H9 (cell line): ENCODE measurements around the gene TMEM87A. TPM values are rescaled to one million over a fixed set of nuclear protein-coding genes. Genes with fewer than 3 reads are reported as not detected.

Experiments used
- DNase-seq: peaks from one replicate; pipeline ENCODE4 v3.0.0-alpha.2; 2017
- H2AFZ ChIP-seq: one replicate; pipeline ENCODE4 v1.6.1; 2013; ENCODE audit warnings: mild to moderate bottlenecking, low read length, control low read depth, moderate library complexity
- H2AK5ac ChIP-seq: 2 replicates; pipeline ENCODE4 v1.6.1; 2013; ENCODE audit warnings: low read length, control low read depth, mixed read lengths; ENCODE audit not compliant: insufficient read length
- H2BK120ac ChIP-seq: one replicate; pipeline ENCODE4 v1.6.1; 2013; ENCODE audit warnings: low read depth, mild to moderate bottlenecking, low read length, control low read depth, inconsistent platforms; ENCODE audit not compliant: poor library complexity, severe bottlenecking
- H2BK12ac ChIP-seq: 2 replicates; pipeline ENCODE4 v1.6.1; 2013; ENCODE audit warnings: low read length, control low read depth, mixed read lengths, low read depth; ENCODE audit not compliant: insufficient read length
- H2BK15ac ChIP-seq: 2 replicates; pipeline ENCODE4 v1.6.1; 2013; ENCODE audit warnings: low read depth, low read length, control low read depth
- H2BK20ac ChIP-seq: one replicate; pipeline ENCODE4 v1.6.1; 2013; ENCODE audit warnings: low read depth, mild to moderate bottlenecking, low read length, control low read depth, inconsistent platforms; ENCODE audit not compliant: poor library complexity, severe bottlenecking
- H2BK5ac ChIP-seq: 2 replicates; pipeline ENCODE4 v1.6.1; 2013; ENCODE audit warnings: low read length, control low read depth, mixed read lengths; ENCODE audit not compliant: insufficient read length
- H3K14ac ChIP-seq: 2 replicates; pipeline ENCODE4 v1.6.1; 2013; ENCODE audit warnings: low read length, control low read depth; ENCODE audit not compliant: insufficient read depth
- H3K18ac ChIP-seq: 2 replicates; pipeline ENCODE4 v1.6.1; 2013; ENCODE audit warnings: low read depth, mild to moderate bottlenecking, mixed read lengths, low read length, control low read depth; ENCODE audit not compliant: insufficient read length
- H3K23ac ChIP-seq: 2 replicates; pipeline ENCODE4 v1.6.1; 2013; ENCODE audit warnings: low read length, control low read depth, mixed read lengths, low read depth; ENCODE audit not compliant: insufficient read length
- H3K23me2 ChIP-seq: 2 replicates; pipeline ENCODE4 v1.6.1; 2013; ENCODE audit warnings: low read depth, mild to moderate bottlenecking, mixed read lengths, low read length, control low read depth; ENCODE audit not compliant: insufficient read length, poor library complexity, severe bottlenecking
- H3K27ac ChIP-seq: 2 replicates; pipeline ENCODE4 v1.5.1; 2013; ENCODE audit warnings: low read length, control low read depth, mixed read lengths, low read depth; ENCODE audit not compliant: insufficient read length
- H3K27me3 ChIP-seq: 2 replicates; pipeline ENCODE4 v1.6.1; 2013; ENCODE audit warnings: low read length, control low read depth, inconsistent platforms; ENCODE audit not compliant: insufficient read depth
- H3K4ac ChIP-seq: 2 replicates; pipeline ENCODE4 v1.6.1; 2013; ENCODE audit warnings: low read depth, mild to moderate bottlenecking, control low read depth, inconsistent platforms, low read length, moderate library complexity
- H3K4me1 ChIP-seq: 2 replicates; pipeline ENCODE4 v1.6.1; 2013; ENCODE audit warnings: low read length, control low read depth, inconsistent platforms; ENCODE audit not compliant: insufficient read depth
- H3K4me2 ChIP-seq: 2 replicates; pipeline ENCODE4 v1.6.1; 2013; ENCODE audit warnings: low read length, control low read depth, mixed read lengths; ENCODE audit not compliant: insufficient read length, insufficient read depth
- H3K56ac ChIP-seq: 2 replicates; pipeline ENCODE4 v1.6.1; 2013; ENCODE audit warnings: low read depth, mild to moderate bottlenecking, mixed read lengths, low read length, control low read depth; ENCODE audit not compliant: insufficient read length
- H3K79me1 ChIP-seq: 2 replicates; pipeline ENCODE4 v1.6.1; 2013; ENCODE audit warnings: low read depth, mild to moderate bottlenecking, moderate library complexity, low read length, control low read depth, inconsistent platforms; ENCODE audit not compliant: insufficient read depth, poor library complexity, severe bottlenecking
- H3K79me2 ChIP-seq: 2 replicates; pipeline ENCODE4 v1.6.1; 2013; ENCODE audit warnings: low read length, control low read depth, inconsistent platforms; ENCODE audit not compliant: insufficient read depth
- H3K9ac ChIP-seq: 2 replicates; pipeline ENCODE4 v1.6.1; 2013; ENCODE audit warnings: low read length, control low read depth, mixed read lengths; ENCODE audit not compliant: insufficient read length; ENCODE audit errors: extremely low read depth
- H3K9me3 ChIP-seq: one replicate; pipeline ENCODE4 v1.6.1; 2013; ENCODE audit warnings: low read depth, low read length, inconsistent platforms; ENCODE audit not compliant: control insufficient read depth
- H3T11ph ChIP-seq: one replicate; pipeline ENCODE4 v1.6.1; 2013; ENCODE audit warnings: mild to moderate bottlenecking, low read length, control low read depth, inconsistent platforms
- H4K20me1 ChIP-seq: one replicate; pipeline ENCODE4 v1.6.1; 2013; ENCODE audit not compliant: control insufficient read depth, insufficient read length, insufficient read depth
- H4K5ac ChIP-seq: 2 replicates; pipeline ENCODE4 v1.6.1; 2013; ENCODE audit warnings: low read depth, mild to moderate bottlenecking, mixed read lengths, low read length, control low read depth; ENCODE audit not compliant: insufficient read length
- H4K8ac ChIP-seq: replicated peaks from 2 replicates; pipeline ENCODE4 v1.6.1; 2013; ENCODE audit warnings: low read length, control low read depth, mixed read lengths, low read depth; ENCODE audit not compliant: insufficient read length
- H4K91ac ChIP-seq: 2 replicates; pipeline ENCODE4 v1.6.1; 2013; ENCODE audit warnings: low read depth, mild to moderate bottlenecking, moderate library complexity, mixed read lengths, low read length, control low read depth; ENCODE audit not compliant: insufficient read length
- H3K27ac Mint-ChIP-seq, 3 experiments: 2 replicates in 2 of 3; 3 replicates in 1 of 3; pipeline ENCODE4 v1.8.0; 2020 to 2021; ENCODE audit warnings: mixed read lengths in 3 of 3, mild to moderate bottlenecking in 1 of 3, moderate library complexity in 1 of 3
- H3K27me3 Mint-ChIP-seq: 2 replicates; pipeline ENCODE4 v1.8.0; 2021; ENCODE audit warnings: low read depth, mild to moderate bottlenecking, moderate library complexity, mixed read lengths
- H3K36me3 Mint-ChIP-seq, 3 experiments: 2 replicates in 2 of 3; 3 replicates in 1 of 3; pipeline ENCODE4 v1.8.0; 2020 to 2021; ENCODE audit warnings: low read depth in 3 of 3, mixed read lengths in 3 of 3; ENCODE audit not compliant: insufficient read depth in 1 of 3
- H3K4me1 Mint-ChIP-seq, 2 experiments: 2 replicates each; pipeline ENCODE4 v1.8.0; 2020; ENCODE audit warnings: mixed read lengths in 2 of 2
- H3K4me3 Mint-ChIP-seq, 2 experiments: 2 replicates in 1 of 2; 3 replicates in 1 of 2; pipeline ENCODE4 v1.8.0; 2020 to 2021; ENCODE audit warnings: mild to moderate bottlenecking in 2 of 2, mixed read lengths in 2 of 2, moderate library complexity in 1 of 2
- H3K9me3 Mint-ChIP-seq, 2 experiments: 2 replicates in 1 of 2; 3 replicates in 1 of 2; pipeline ENCODE4 v1.8.0; 2020; ENCODE audit warnings: mild to moderate bottlenecking in 2 of 2, mixed read lengths in 2 of 2, moderate library complexity in 1 of 2
- WGBS: extraction: QIAGEN DNeasy Blood & Tissue Kit; methylation state at CpG from one replicate; pipeline ENCODE4 v1.1.7; 2013; ENCODE audit warnings: missing lambda C conversion rate, low lambda C conversion rate, mixed read lengths; ENCODE audit not compliant: insufficient read length; ENCODE audit errors: extremely low coverage; 5-methylcytosine and 5-hydroxymethylcytosine counted together
- total RNA-seq: library from RNA; stranded (reverse); gene quantifications from 2 replicates; pipeline ENCODE4 v1.2.1, GENCODE V29; 2021
- TF ChIP-seq, protein P1 (sequence below): fragments of 200-600 bp; sonication (generic); conservative IDR thresholded peaks from 3 replicates; pipeline ENCODE4 v1.8.0; 2021; ENCODE audit warnings: antibody characterized with exemption, mild to moderate bottlenecking

TMEM87A gene
- total RNA-seq, 1 experiment from 2014 or later, result 46.7 TPM

DNA sequence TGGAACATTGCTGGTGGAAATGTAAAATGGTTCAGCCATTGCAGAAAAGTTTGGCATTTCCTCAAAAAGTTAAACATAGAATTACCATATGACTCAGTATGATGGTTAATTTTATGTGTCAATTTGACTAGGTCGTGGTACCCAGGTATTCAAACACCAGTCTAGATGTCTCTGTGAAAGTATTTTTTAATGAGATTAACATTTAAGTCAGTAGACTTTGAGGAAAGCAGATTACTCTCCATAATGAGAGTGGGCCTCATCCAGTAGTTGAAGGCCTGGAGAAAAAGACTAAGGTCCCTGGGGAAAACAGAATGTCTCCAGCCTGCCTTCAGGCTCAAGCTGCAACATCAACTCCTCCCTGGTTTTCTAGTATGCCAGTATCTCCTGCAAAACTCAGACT, 42.3 kb upstream of the TMEM87A start:
- H3T11ph ChIP-seq, result no peak overlapping the region
- no peak overlapping the region for H4K8ac ChIP-seq
- no peaks in the 10 kb centered on the region; a peak in 1 of 5 replicates for H3K9me3 Mint-ChIP-seq

More for the DNA sequence above, 42.3 kb upstream of the TMEM87A start:
- TF ChIP-seq, protein P1, sequence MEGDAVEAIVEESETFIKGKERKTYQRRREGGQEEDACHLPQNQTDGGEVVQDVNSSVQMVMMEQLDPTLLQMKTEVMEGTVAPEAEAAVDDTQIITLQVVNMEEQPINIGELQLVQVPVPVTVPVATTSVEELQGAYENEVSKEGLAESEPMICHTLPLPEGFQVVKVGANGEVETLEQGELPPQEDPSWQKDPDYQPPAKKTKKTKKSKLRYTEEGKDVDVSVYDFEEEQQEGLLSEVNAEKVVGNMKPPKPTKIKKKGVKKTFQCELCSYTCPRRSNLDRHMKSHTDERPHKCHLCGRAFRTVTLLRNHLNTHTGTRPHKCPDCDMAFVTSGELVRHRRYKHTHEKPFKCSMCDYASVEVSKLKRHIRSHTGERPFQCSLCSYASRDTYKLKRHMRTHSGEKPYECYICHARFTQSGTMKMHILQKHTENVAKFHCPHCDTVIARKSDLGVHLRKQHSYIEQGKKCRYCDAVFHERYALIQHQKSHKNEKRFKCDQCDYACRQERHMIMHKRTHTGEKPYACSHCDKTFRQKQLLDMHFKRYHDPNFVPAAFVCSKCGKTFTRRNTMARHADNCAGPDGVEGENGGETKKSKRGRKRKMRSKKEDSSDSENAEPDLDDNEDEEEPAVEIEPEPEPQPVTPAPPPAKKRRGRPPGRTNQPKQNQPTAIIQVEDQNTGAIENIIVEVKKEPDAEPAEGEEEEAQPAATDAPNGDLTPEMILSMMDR, result no peak
- no peak for DNase-seq
- H2BK15ac ChIP-seq, result no peak overlapping the region
- no peaks in the 10 kb centered on the region for H3K4me1 ChIP-seq
- no peak overlapping the region for H2AFZ ChIP-seq
- H2BK120ac ChIP-seq, result no peak overlapping the region
- no peak overlapping the region for H3K18ac ChIP-seq
- H4K5ac ChIP-seq, result no peak overlapping the region
- H3K14ac ChIP-seq, result no peak overlapping the region
- WGBS, result no CpG with 5 or more reads among the region's 1 CpG
- no peak overlapping the region for H3K9ac ChIP-seq
- H2BK12ac ChIP-seq, result no peak overlapping the region
- no peak overlapping the region for H2AK5ac ChIP-seq
- H3K23ac ChIP-seq, result no peak overlapping the region
- peaks cover 0 to 2% of the 10 kb centered on the region in 2 experiments; a peak in 1 of 4 replicates for H3K4me1 Mint-ChIP-seq
- no peaks in the 10 kb centered on the region for H3K79me2 ChIP-seq
- H3K36me3 Mint-ChIP-seq, result peaks cover 0 to 13% (median 0%) of the 10 kb centered on the region in 3 experiments; a peak in 1 of 7 replicates
- no peak overlapping the region for H3K56ac ChIP-seq
- no peaks in the 10 kb centered on the region for H3K27me3 Mint-ChIP-seq
- H2BK20ac ChIP-seq, result no peak overlapping the region
- H3K27me3 ChIP-seq, result no peaks in the 10 kb centered on the region
- H3K79me1 ChIP-seq, result no peaks in the 10 kb centered on the region
- no peaks in the 10 kb centered on the region for H3K9me3 ChIP-seq
- no peak overlapping the region for H3K4me3 Mint-ChIP-seq
- no peak overlapping the region; a peak in 1 of 7 replicates for H3K27ac Mint-ChIP-seq
- H4K91ac ChIP-seq, result no peak overlapping the region
- no peak overlapping the region for H3K4me2 ChIP-seq
- no peak overlapping the region for H2BK5ac ChIP-seq
- no peaks in the 10 kb centered on the region for H3K23me2 ChIP-seq
- no peak overlapping the region for H3K4ac ChIP-seq
- H3K27ac ChIP-seq, result no peak overlapping the region
- H4K20me1 ChIP-seq, result no peaks in the 10 kb centered on the region
